Dermis microvascular lymphatic vessel endothelial cell (primary cell): ENCODE results near the gene MAP3K5. TPM values are rescaled to one million over a fixed set of nuclear protein-coding genes. Genes with fewer than 3 reads are reported as not detected.

Experiments used
- DNase-seq, 2 donors: peaks; one replicate each; pipeline versions ENCODE4 v3.0.0 to v3.0.0-alpha.2; 2010; ENCODE audit warnings: low read depth in 2 of 2
- total RNA-seq: library from RNA; depleted of rRNA; stranded (reverse); fragments of >200 nt; gene quantifications from 2 replicates; pipeline ENCODE4 v1.2.1, GENCODE V29; 2014

The MAP3K5 gene
- total RNA-seq, 1 donor from 2014 or later = 2.3 TPM

GRCh38 chr6:136548582-136549299 is 243.5 kb downstream of the MAP3K5 start:
- DNase-seq = no peak

- no peak for DNase-seq
Measured at GRCh38 chr6:136547871-136548270, 244.4 kb downstream of the MAP3K5 start.

GRCh38 chr6:136547336-136547735 is 244.9 kb downstream of the MAP3K5 start:
- peak in 1 of 2 donors; percentile 6 for DNase-seq

GRCh38 chr6:136546331-136546730 is 245.9 kb downstream of the MAP3K5 start:
- DNase-seq = no peak

- DNase-seq = no peak
Measured at GRCh38 chr6:136544326-136544725, 248.0 kb downstream of the MAP3K5 start.

- DNase-seq = no peak
Measured at GRCh38 chr6:136541395-136541794, 250.9 kb downstream of the MAP3K5 start.

- DNase-seq = no peak
Measured at GRCh38 chr6:136539967-136540652, 252.2 kb downstream of the MAP3K5 start.

GRCh38 chr6:136538836-136539235 is 253.4 kb downstream of the MAP3K5 start:
- no peak for DNase-seq

- no peak for DNase-seq
Measured at GRCh38 chr6:136535880-136536650, 256.2 kb downstream of the MAP3K5 start.

GRCh38 chr6:136535017-136535765 is 257.1 kb downstream of the MAP3K5 start:
- no peak for DNase-seq

GRCh38 chr6:136534268-136534667 is 258.0 kb downstream of the MAP3K5 start:
- no peak for DNase-seq

- no peak for DNase-seq
Measured at GRCh38 chr6:136533487-136533886, 258.8 kb downstream of the MAP3K5 start.

- no peak for DNase-seq
Measured at GRCh38 chr6:136532030-136532429, 260.2 kb downstream of the MAP3K5 start.

- no peak for DNase-seq
Measured at GRCh38 chr6:136529710-136530109, 262.6 kb downstream of the MAP3K5 start.

- DNase-seq = no peak
Measured at GRCh38 chr6:136528477-136528876, 263.8 kb downstream of the MAP3K5 start.

GRCh38 chr6:136527831-136528230 is 264.4 kb downstream of the MAP3K5 start:
- no peak for DNase-seq

GRCh38 chr6:136526937-136527336 is 265.3 kb downstream of the MAP3K5 start:
- no peak for DNase-seq

- DNase-seq = peak in 1 of 2 donors; percentile 24
Measured at GRCh38 chr6:136526196-136526930, 265.9 kb downstream of the MAP3K5 start.

GRCh38 chr6:136525586-136526195 is 266.6 kb downstream of the MAP3K5 start:
- no peak for DNase-seq

GRCh38 chr6:136524936-136525413 is 267.3 kb downstream of the MAP3K5 start:
- no peak for DNase-seq
